SK-N-SH (cell line): ENCODE results near the gene COPE. TPM values are rescaled to one million over a fixed set of nuclear protein-coding genes. Genes with fewer than 3 reads are reported as not detected.

Source experiments
- CTCF ChIA-PET: fragments of 300-600, 350-600 bp; formaldehyde crosslinking; extraction: SDS; loops from one replicate; lab custom pipeline; 2021; lab: Yijun Ruan, JAX
- POLR2A ChIA-PET: fragments of 350-600 bp; sonication (Branson Sonifier 250); formaldehyde crosslinking; extraction: SDS; loops from one replicate; lab custom pipeline; 2020; ENCODE audit warnings: antibody characterized with exemption, inconsistent platforms; lab: Yijun Ruan, JAX
- DNase-seq: peaks from one replicate; pipeline ENCODE4 v3.0.0; 2012
- H2AFZ ChIP-seq: fragments of 200-600 bp; sonication (generic); 2 replicates; pipeline ENCODE4 v1.8.1; 2016; ENCODE audit warnings: antibody characterized with exemption, mild to moderate bottlenecking, low read depth
- H3F3A ChIP-seq: fragments of 200-600 bp; sonication (generic); replicated peaks from 2 replicates; pipeline ENCODE3; 2016; ENCODE audit warnings: antibody characterized with exemption, mild to moderate bottlenecking; ENCODE audit not compliant: insufficient read depth
- H3K27ac ChIP-seq, 2 experiments: fragments of 200-500 bp in 1 of 2; fragments of 200-600 bp in 1 of 2; sonication (Bioruptor generic) in 1 of 2; sonication (generic), shearing (Covaris generic) in 1 of 2; 2 replicates each; pipeline versions ENCODE4 v1.5.1 to v1.6.1; 2014 to 2016; ENCODE audit warnings: low read depth in 2 of 2, inconsistent platforms in 1 of 2, low read length in 1 of 2, mild to moderate bottlenecking in 1 of 2, mixed read lengths in 1 of 2
- H3K27me3 ChIP-seq: fragments of 200-600 bp; sonication (generic), shearing (Covaris generic); 2 replicates; pipeline ENCODE4 v1.6.1; 2016; ENCODE audit warnings: mixed run types; ENCODE audit not compliant: insufficient read depth
- H3K36me3 ChIP-seq, 2 experiments: fragments of 200-500 bp in 1 of 2; fragments of 200-600 bp in 1 of 2; sonication (Bioruptor generic) in 1 of 2; sonication (generic) in 1 of 2; replicated peaks in 1 of 2; 2 replicates each; pipeline versions ENCODE3 to v1.5.1; 2014 to 2016; ENCODE audit warnings: low read length in 1 of 2, mild to moderate bottlenecking in 1 of 2; ENCODE audit not compliant: insufficient read depth in 2 of 2, control insufficient read depth in 1 of 2
- H3K4me1 ChIP-seq, 2 experiments: fragments of 200-500 bp in 1 of 2; fragments of 200-600 bp in 1 of 2; sonication (Bioruptor generic) in 1 of 2; sonication (generic), shearing (Covaris generic) in 1 of 2; 2 replicates each; pipeline versions ENCODE4 v1.5.1 to v1.6.1; 2014 to 2016; ENCODE audit warnings: low read depth in 1 of 2, low read length in 1 of 2, mixed run types in 1 of 2; ENCODE audit not compliant: insufficient read depth in 2 of 2, control insufficient read depth in 1 of 2
- H3K4me2 ChIP-seq: fragments of 200-600 bp; sonication (generic), shearing (Covaris generic); 2 replicates; pipeline ENCODE4 v1.6.1; 2017; ENCODE audit warnings: mixed run types
- H3K4me3 ChIP-seq, 2 experiments: fragments of 200-500 bp in 1 of 2; fragments of 200-600 bp in 1 of 2; sonication (Bioruptor generic) in 1 of 2; sonication (generic), shearing (Covaris generic) in 1 of 2; 2 replicates each; pipeline versions ENCODE4 v1.5.1 to v1.8.1; 2014 to 2016; ENCODE audit warnings: low read depth in 2 of 2, inconsistent platforms in 1 of 2, low read length in 1 of 2, mild to moderate bottlenecking in 1 of 2, mixed read lengths in 1 of 2, moderate library complexity in 1 of 2
- H3K79me2 ChIP-seq: fragments of 200-600 bp; sonication (generic); 2 replicates; pipeline ENCODE4 v1.8.1; 2017; ENCODE audit warnings: mild to moderate bottlenecking; ENCODE audit not compliant: insufficient read depth
- H3K9ac ChIP-seq: fragments of 200-600 bp; sonication (generic); 2 replicates; pipeline ENCODE4 v1.6.1; 2017; ENCODE audit warnings: mixed run types
- H3K9me2 ChIP-seq: fragments of 200-600 bp; sonication (generic); 2 replicates; pipeline ENCODE4 v1.6.1; 2017; ENCODE audit warnings: mixed run types
- H3K9me3 ChIP-seq: fragments of 200-600 bp; sonication (generic); 2 replicates; pipeline ENCODE4 v1.6.1; 2017; ENCODE audit warnings: mixed run types, mild to moderate bottlenecking, moderate library complexity
- H4K20me1 ChIP-seq: fragments of 200-600 bp; sonication (generic); 2 replicates; pipeline ENCODE4 v1.6.1; 2017; ENCODE audit warnings: mild to moderate bottlenecking, mixed run types; ENCODE audit not compliant: insufficient read depth
- GABPA ChIP-seq: IDR thresholded peaks from 2 replicates; pipeline ENCODE4 v1.4.0; 2012; ENCODE audit warnings: low read depth, mild to moderate bottlenecking
- GATA2 ChIP-seq: sonication (generic); formaldehyde crosslinking; IDR thresholded peaks from 2 replicates; pipeline ENCODE4 v1.5.0; 2020; ENCODE audit warnings: mild to moderate bottlenecking, missing genetic modification reagents
- POLR2AphosphoS5 ChIP-seq: IDR thresholded peaks from 2 replicates; pipeline ENCODE4 v1.6.1; 2012; ENCODE audit warnings: low read depth, low read length
- RCOR1 ChIP-seq: fragments of 150-350 bp; IDR thresholded peaks from 2 replicates; pipeline ENCODE4 v1.6.1; 2017; ENCODE audit warnings: antibody characterized with exemption, low read length
- REST ChIP-seq: IDR thresholded peaks from 2 replicates; pipeline ENCODE4 v1.6.1; 2012; ENCODE audit warnings: mild to moderate bottlenecking, low read depth, low read length, moderate library complexity
- RXRA ChIP-seq: IDR thresholded peaks from 2 replicates; pipeline ENCODE4 v1.4.0; 2012; ENCODE audit warnings: low read depth, mild to moderate bottlenecking, borderline replicate concordance
- SIN3A ChIP-seq: IDR thresholded peaks from 2 replicates; pipeline ENCODE4 v1.6.1; 2012; ENCODE audit warnings: low read depth, mild to moderate bottlenecking, low read length, moderate library complexity, borderline replicate concordance
- TAF1 ChIP-seq: IDR thresholded peaks from 2 replicates; pipeline ENCODE4 v1.6.1; 2012; ENCODE audit warnings: low read depth, mild to moderate bottlenecking, low read length, moderate library complexity, borderline replicate concordance
- TEAD4 ChIP-seq: IDR thresholded peaks from 2 replicates; pipeline ENCODE4 v1.4.0; 2012; ENCODE audit warnings: mild to moderate bottlenecking, borderline replicate concordance; ENCODE audit not compliant: insufficient read depth
- USF1 ChIP-seq: IDR thresholded peaks from 2 replicates; pipeline ENCODE4 v1.4.0; 2012; ENCODE audit warnings: low read depth, borderline replicate concordance
- ZBTB33 ChIP-seq: IDR thresholded peaks from 2 replicates; pipeline ENCODE4 v1.4.0; 2012; ENCODE audit warnings: low read depth, borderline replicate concordance
- WGBS: methylation state at CpG from one replicate; pipeline ENCODE4 v1.1.6; 2017; ENCODE audit warnings: low lambda C conversion rate; 5-methylcytosine and 5-hydroxymethylcytosine counted together
- polyA plus RNA-seq, 3 experiments: library from polyadenylated mRNA; depleted of rRNA; stranded (reverse); fragments of >200 nt; gene quantifications; 2 replicates each; pipeline ENCODE4 v1.2.3, GENCODE V29; 2012

COPE gene
- polyA plus RNA-seq, 1 of the 3 experiments (the other 2 are of a cell fraction), result 450 TPM

GRCh38 chr19:18898081-18898606 lies 21.0 kb downstream of the COPE start:
- peaks cover 9% of the 10 kb centered on the region for H3F3A ChIP-seq
- H3K36me3 ChIP-seq, result peaks cover 0 to 22% of the 10 kb centered on the region in 2 experiments
- CTCF ChIA-PET, result interaction anchor here (1.1 to 6.3 kb wide), 5 partner anchors 21 to 447 kb away, joined by 3 to 76 read pairs (median 5); partner anchors contain the start of genes COPE and DDX49
- no peaks in the 10 kb centered on the region for H4K20me1 ChIP-seq
- no peaks in the 10 kb centered on the region for H3K9me3 ChIP-seq
- no peak overlapping the region for H3K9ac ChIP-seq
- no peak overlapping the region for H2AFZ ChIP-seq
- peak; percentile 69 for DNase-seq
- H3K4me1 ChIP-seq, result peaks cover 0 to 24% of the 10 kb centered on the region in 2 experiments; a peak in 1 of 4 replicates
- no peaks in the 10 kb centered on the region for H3K79me2 ChIP-seq
- TF ChIP-seq GATA2 (CRISPR knock-in tag) (peak; percentile 28; the same call in 1 of the 2 replicates), REST (no peak)
- TF ChIP-seq, all 33 proteins: peak for 1
- POLR2A ChIA-PET, result interaction anchor here (0.7 to 2.1 kb wide), 3 partner anchors 9 to 21 kb away, joined by 3 to 6 read pairs (median 3); partner anchors contain the start of genes COPE and DDX49
- H3K4me2 ChIP-seq, result no peak overlapping the region
- 61% methylated on average over 7 of the region's 18 CpGs for WGBS
- H3K9me2 ChIP-seq, result no peaks in the 10 kb centered on the region
- H3K27me3 ChIP-seq, result no peaks in the 10 kb centered on the region
- no peak overlapping the region for H3K27ac ChIP-seq
- no peak overlapping the region for H3K4me3 ChIP-seq

- no peak overlapping the region for H3K4me2 ChIP-seq
- no peaks in the 10 kb centered on the region for H3K79me2 ChIP-seq
- DNase-seq, result no peak
- H3F3A ChIP-seq, result peaks cover 9% of the 10 kb centered on the region
- H3K4me3 ChIP-seq, result no peak overlapping the region
- no peak overlapping the region for H3K9ac ChIP-seq
- H3K27me3 ChIP-seq, result no peaks in the 10 kb centered on the region
- H3K4me1 ChIP-seq, result peaks cover 0 to 24% of the 10 kb centered on the region in 2 experiments; a peak in 1 of 4 replicates
- no peaks in the 10 kb centered on the region for H3K9me3 ChIP-seq
- H3K9me2 ChIP-seq, result no peaks in the 10 kb centered on the region
- H4K20me1 ChIP-seq, result no peaks in the 10 kb centered on the region
- ChIA-PET POLR2A (interaction anchor here (0.5 to 2.1 kb wide), 3 partner anchors 10 to 25 kb away, joined by 3 to 9 read pairs (median 6); partner anchors contain the start of genes COPE and DDX49), CTCF (interaction anchor here (1.1 to 6.3 kb wide), 7 partner anchors 21 to 308 kb away, joined by 3 to 76 read pairs (median 15); partner anchors contain the start of genes COPE, DDX49 and REX1BD)
- H3K27ac ChIP-seq, result no peak overlapping the region
- no peak overlapping the region for H2AFZ ChIP-seq
- H3K36me3 ChIP-seq, result peaks cover 0 to 20% of the 10 kb centered on the region in 2 experiments
- WGBS, result 97% methylated on average over 23 of the region's 25 CpGs
- TF ChIP-seq RCOR1, result no peak
- no peak for TF ChIP-seq GABPA
- TF ChIP-seq TAF1, result no peak
- TF ChIP-seq TEAD4, result no peak
- no peak for TF ChIP-seq ZBTB33
- no peak for TF ChIP-seq USF1
- TF ChIP-seq POLR2AphosphoS5, result no peak
- no peak for TF ChIP-seq RXRA
- TF ChIP-seq REST, result no peak
- TF ChIP-seq SIN3A, result no peak
Observed at GRCh38 chr19:18897094-18898029, 21.8 kb downstream of the COPE start.
